ENCODE measurements around the gene OXA1L. TPM values are rescaled to one million over a fixed set of nuclear protein-coding genes. Genes with fewer than 3 reads are reported as not detected.

Gene OXA1L
- total RNA-seq, 1 donor from 2014 or later: 190 TPM

- peak; percentile 9 for ATAC-seq (ENCODE audit: low read depth)
- DNase-seq: no peak
- ChIA-PET POLR2A (interaction anchor here (0.8 to 5.0 kb wide), 10 partner anchors 10 to 252 kb away, joined by 3 to 69 read pairs (median 8); partner anchors contain the start of genes MMP14 and OXA1L), CTCF (interaction anchor here (0.6 to 0.8 kb wide), 3 partner anchors 32 to 1390 kb away, joined by 3 to 4 read pairs (median 3); partner anchors contain the start of gene OXA1L)
- peak overlapping the region; percentile 59 for H3K4me3 Mint-ChIP-seq
- TF ChIP-seq, protein P1, sequence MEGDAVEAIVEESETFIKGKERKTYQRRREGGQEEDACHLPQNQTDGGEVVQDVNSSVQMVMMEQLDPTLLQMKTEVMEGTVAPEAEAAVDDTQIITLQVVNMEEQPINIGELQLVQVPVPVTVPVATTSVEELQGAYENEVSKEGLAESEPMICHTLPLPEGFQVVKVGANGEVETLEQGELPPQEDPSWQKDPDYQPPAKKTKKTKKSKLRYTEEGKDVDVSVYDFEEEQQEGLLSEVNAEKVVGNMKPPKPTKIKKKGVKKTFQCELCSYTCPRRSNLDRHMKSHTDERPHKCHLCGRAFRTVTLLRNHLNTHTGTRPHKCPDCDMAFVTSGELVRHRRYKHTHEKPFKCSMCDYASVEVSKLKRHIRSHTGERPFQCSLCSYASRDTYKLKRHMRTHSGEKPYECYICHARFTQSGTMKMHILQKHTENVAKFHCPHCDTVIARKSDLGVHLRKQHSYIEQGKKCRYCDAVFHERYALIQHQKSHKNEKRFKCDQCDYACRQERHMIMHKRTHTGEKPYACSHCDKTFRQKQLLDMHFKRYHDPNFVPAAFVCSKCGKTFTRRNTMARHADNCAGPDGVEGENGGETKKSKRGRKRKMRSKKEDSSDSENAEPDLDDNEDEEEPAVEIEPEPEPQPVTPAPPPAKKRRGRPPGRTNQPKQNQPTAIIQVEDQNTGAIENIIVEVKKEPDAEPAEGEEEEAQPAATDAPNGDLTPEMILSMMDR (IDR thresholded peaks at IDR 0.05): no peak
- H3K4me1 Mint-ChIP-seq: peaks cover 75% of the 10 kb centered on the region
- no peaks in the 10 kb centered on the region for H3K36me3 Mint-ChIP-seq (ENCODE audit: low read depth)
- intact Hi-C loops (cut with micrococcal nuclease): no loop called here
- H3K27me3 Mint-ChIP-seq: no peaks in the 10 kb centered on the region
- H3K9me3 Mint-ChIP-seq: no peaks in the 10 kb centered on the region
- H3K27ac Mint-ChIP-seq: peak overlapping the region; percentile 96
Observed at GRCh38 chr14:22813145-22813544, 46.7 kb downstream of the OXA1L start.

GRCh38 chr14:22814373-22814772 lies 47.9 kb downstream of the OXA1L start:
- TF ChIP-seq, protein P1 (IDR thresholded peaks at IDR 0.05): no peak
- Mint-ChIP-seq H3K27me3 (no peaks in the 10 kb centered on the region), H3K27ac (peak overlapping the region; percentile 91), H3K9me3 (no peaks in the 10 kb centered on the region), H3K36me3 (ENCODE audit: low read depth) (no peaks in the 10 kb centered on the region), H3K4me3 (peak overlapping the region; percentile 52), H3K4me1 (peaks cover 74% of the 10 kb centered on the region)
- POLR2A ChIA-PET: interaction anchor here (2.6 to 5.0 kb wide), 4 partner anchors 9 to 24 kb away, joined by 11 to 69 read pairs (median 40); no protein-coding TSS in a partner anchor
- intact Hi-C loops (cut with micrococcal nuclease): no loop called here
- CTCF ChIA-PET: interaction anchor here (1.3 kb wide), 1 partner anchor 9 kb away, joined by 5 read pairs; no protein-coding TSS in a partner anchor
- ATAC-seq (ENCODE audit: low read depth): no peak
- DNase-seq: no peak

- no peak for ATAC-seq (ENCODE audit: low read depth)
Observed at GRCh38 chr14:22814941-22815713, 48.6 kb downstream of the OXA1L start, which contains the start of gene SLC7A7. SLC7A7 (minus strand) TSS chr14:22815435; CDS start chr14:22813398, 2,037 bp downstream.

DNA sequence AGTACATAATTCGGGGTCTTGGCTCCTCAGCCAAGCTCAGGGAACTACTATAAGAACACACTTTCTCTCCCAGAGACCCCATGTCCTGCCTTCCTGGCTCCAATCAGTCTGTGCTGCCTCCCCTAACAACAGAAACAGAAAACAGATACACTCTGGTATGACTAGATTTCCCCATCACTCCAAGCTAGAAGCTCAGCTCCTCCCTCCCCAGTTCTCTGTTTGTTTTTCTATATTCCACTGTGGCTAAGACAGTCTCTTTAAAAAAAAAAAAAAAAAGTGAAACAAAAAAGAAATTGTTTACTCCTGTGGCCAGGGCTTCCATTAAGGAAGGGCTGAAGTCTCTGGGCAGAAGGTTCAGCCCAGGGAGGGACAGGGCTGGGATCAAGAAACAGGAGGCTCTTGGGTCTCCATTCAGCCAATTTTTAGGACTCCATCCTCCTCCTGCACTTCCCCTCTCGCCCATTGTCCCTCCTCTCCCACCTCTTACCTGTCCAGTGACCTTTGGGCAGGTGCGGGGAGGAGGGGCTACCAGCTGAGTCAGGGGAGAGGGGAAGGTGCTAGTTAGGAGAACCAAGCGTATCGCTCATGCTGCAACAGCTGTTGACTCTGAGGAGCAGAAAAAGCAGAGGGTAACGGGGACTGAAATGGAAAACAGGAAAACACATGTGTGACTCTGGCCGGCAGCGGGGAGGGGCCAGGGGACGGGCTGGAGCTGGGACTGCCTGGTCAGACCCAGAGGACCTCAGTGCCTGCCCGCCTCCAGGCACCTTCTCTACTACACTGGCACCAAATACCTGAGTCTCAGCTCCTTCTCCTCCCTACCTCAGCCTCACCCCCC lies 52.9 kb downstream of the OXA1L start:
- TF ChIP-seq, protein P1 (IDR thresholded peaks at IDR 0.05): no peak
- H3K4me3 Mint-ChIP-seq: peak overlapping the region; percentile 59
- H3K36me3 Mint-ChIP-seq (ENCODE audit: low read depth): no peaks in the 10 kb centered on the region
- ChIA-PET CTCF (interaction anchor here (0.8 to 1.6 kb wide), 6 partner anchors 26 to 249 kb away, joined by 3 to 6 read pairs (median 5); partner anchors contain the start of gene OXA1L), POLR2A (interaction anchor here (0.6 to 1.7 kb wide), 13 partner anchors 8 to 71 kb away, joined by 3 to 10 read pairs (median 4); partner anchors contain the start of genes MRPL52 and OXA1L)
- H3K27ac Mint-ChIP-seq: peak overlapping the region; percentile 76
- peaks cover 72% of the 10 kb centered on the region for H3K4me1 Mint-ChIP-seq
- ATAC-seq (ENCODE audit: low read depth): no peak
- no peaks in the 10 kb centered on the region for H3K27me3 Mint-ChIP-seq
- intact Hi-C loops (cut with micrococcal nuclease): loop anchor here (1.0 kb wide), 1 partner anchor 8 kb away; no protein-coding TSS in a partner anchor
- no peak for DNase-seq
- no peaks in the 10 kb centered on the region for H3K9me3 Mint-ChIP-seq

More at GRCh38 chr14:22814941-22815713, 48.6 kb downstream of the OXA1L start, which contains the start of gene SLC7A7:
- H3K27me3 Mint-ChIP-seq: no peaks in the 10 kb centered on the region
- ChIA-PET CTCF (interaction anchor here (1.3 to 1.7 kb wide), 2 partner anchors 8 to 245 kb away, joined by 4 to 5 read pairs; no protein-coding TSS in a partner anchor), POLR2A (interaction anchor here (2.3 to 5.0 kb wide), 2 partner anchors 8 to 12 kb away, joined by 9 to 69 read pairs; no protein-coding TSS in a partner anchor)
- H3K9me3 Mint-ChIP-seq: no peaks in the 10 kb centered on the region
- TF ChIP-seq, protein P1 (IDR thresholded peaks at IDR 0.05): no peak
- H3K27ac Mint-ChIP-seq: peak within 1 kb of the TSS; percentile 91
- intact Hi-C loops (cut with micrococcal nuclease): no loop called here
- no peaks in the 10 kb centered on the region for H3K36me3 Mint-ChIP-seq (ENCODE audit: low read depth)
- peak within 1 kb of the TSS; percentile 52 for H3K4me3 Mint-ChIP-seq
- DNase-seq: no peak
- peaks cover 82% of the 10 kb centered on the region for H3K4me1 Mint-ChIP-seq
